Sigmoid colon (tissue), 4 donors: ENCODE results near the gene RNF215.

Experiments used
- CTCF ChIP-seq, 4 experiments: fragments of 450-650 bp in 3 of 4; fragments of 200-600 bp in 1 of 4; IDR thresholded peaks; one replicate each; pipeline ENCODE4 v1.5.1; 2016 to 2019; ENCODE audit warnings: antibody characterized with exemption in 4 of 4, mild to moderate bottlenecking in 3 of 4, moderate library complexity in 2 of 4
- EP300 ChIP-seq, 4 donors: sonication (generic); formaldehyde crosslinking; IDR thresholded peaks; one replicate each; pipeline ENCODE4 v1.6.1; 2017; ENCODE audit warnings: antibody characterized with exemption in 4 of 4
- POLR2A ChIP-seq, 2 donors: fragments of 450-650 bp; IDR thresholded peaks; one replicate each; pipeline ENCODE4 v1.6.1; 2016; ENCODE audit warnings: antibody characterized with exemption in 2 of 2, mild to moderate bottlenecking in 2 of 2, moderate library complexity in 2 of 2
- POLR2AphosphoS5 ChIP-seq, 4 donors: sonication (generic); formaldehyde crosslinking; IDR thresholded peaks; one replicate each; pipeline ENCODE4 v1.6.1; 2017; ENCODE audit warnings: antibody characterized with exemption in 4 of 4

- TF ChIP-seq CTCF (IDR thresholded peaks at IDR 0.05), result no peak
- TF ChIP-seq POLR2AphosphoS5 (IDR thresholded peaks at IDR 0.05), result no peak
- no peak for TF ChIP-seq POLR2A (IDR thresholded peaks at IDR 0.05)
- no peak for TF ChIP-seq EP300 (IDR thresholded peaks at IDR 0.05)
Observed at GRCh38 chr22:30358541-30358940, 28.7 kb downstream of the RNF215 start.
